Ovary (tissue), 3 donors: ENCODE results near the gene MESP1.

ENCODE experiments used
- CTCF ChIP-seq, 3 donors: fragments of 450-650 bp in 2 of 3; fragments of 200-600 bp in 1 of 3; IDR thresholded peaks; one replicate each; pipeline versions ENCODE4 v1.5.1 to v1.8.0; 2016 to 2022; ENCODE audit warnings: antibody characterized with exemption in 3 of 3, mild to moderate bottlenecking in 1 of 3
- POLR2A ChIP-seq: fragments of 450-650 bp; IDR thresholded peaks from one replicate; pipeline ENCODE4 v1.6.1; 2017; ENCODE audit warnings: antibody characterized with exemption, mild to moderate bottlenecking, moderate library complexity
- donor health status: DM: no; HTN: no; CAD: no.

- TF ChIP-seq POLR2A (no peak), CTCF (IDR thresholded peaks at IDR 0.05) (peak in 2 of 3 donors; percentile 56 to 67)
Measured at GRCh38 chr15:89776274-89777072, 25.4 kb upstream of the MESP1 start, which contains the start of gene MESP2.
